HG02763 (cell line): ENCODE results near the gene LAMTOR4.

Source experiments
- ATAC-seq: cut with Tn5 transposase; IDR thresholded peaks from one replicate; pipeline ENCODE4 v1.9.1; 2021; ENCODE audit warnings: mild to moderate bottlenecking, moderate library complexity; ENCODE audit not compliant: unreplicated experiment

The LAMTOR4 gene

GRCh38 chr7:100148559-100149328 lies at the start of gene LAMTOR4:
TSS of gene LAMTOR4 (plus strand) at chr7:100148918. CDS start at chr7:100148973, 55 bp downstream.
- peak; percentile 99 for ATAC-seq

DNA sequence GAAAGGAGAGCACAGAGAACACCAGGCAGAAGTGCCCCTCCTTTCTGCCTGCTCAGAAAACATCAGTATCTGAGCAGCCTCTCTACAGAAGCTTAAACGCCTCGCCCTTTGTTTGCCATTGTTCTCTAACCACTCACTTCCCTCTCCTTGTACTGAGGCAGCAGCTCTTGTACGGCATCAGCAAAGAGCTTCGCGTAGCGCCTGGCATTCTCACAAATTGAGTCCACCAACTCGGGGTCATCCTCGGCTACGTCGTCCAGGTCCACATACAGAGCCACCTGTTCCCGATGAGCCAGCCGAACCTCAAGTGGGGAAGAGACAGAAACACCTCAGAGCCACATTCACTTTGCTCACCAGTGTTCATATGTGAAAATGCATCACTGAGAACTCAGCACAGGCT lies 49.3 kb upstream of the LAMTOR4 start:
- no peak for ATAC-seq

DNA sequence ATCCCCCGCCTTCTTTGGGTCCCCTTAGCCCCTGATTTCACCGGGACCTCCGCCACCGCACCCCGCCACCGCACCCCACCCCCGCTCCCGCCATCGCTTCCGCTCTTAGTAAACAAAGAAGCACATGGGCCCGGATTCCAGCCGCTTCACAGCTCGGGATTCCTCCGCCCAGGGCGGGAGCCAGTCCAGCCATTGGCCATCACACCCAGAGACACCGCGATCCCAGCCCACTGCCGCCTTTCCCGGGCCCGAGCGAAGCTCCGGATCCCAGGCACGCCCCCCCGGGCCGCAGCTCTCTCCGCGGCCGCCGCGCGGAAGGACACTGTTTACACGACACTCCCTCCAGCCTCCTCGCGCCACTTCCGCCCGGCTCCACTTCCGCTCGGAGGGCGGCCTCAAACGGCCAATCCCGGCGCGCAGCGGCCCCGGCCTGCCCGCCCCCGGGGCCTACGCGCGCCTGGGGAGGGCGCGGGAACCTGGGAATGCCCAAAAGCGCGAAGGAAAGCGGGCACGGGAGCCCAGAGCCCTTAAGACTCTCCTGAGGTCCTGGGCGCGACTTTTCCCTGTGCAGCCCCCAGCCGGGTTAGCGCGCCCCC lies 48.2 kb upstream of the LAMTOR4 start:
- ATAC-seq, result peak; percentile 68

DNA sequence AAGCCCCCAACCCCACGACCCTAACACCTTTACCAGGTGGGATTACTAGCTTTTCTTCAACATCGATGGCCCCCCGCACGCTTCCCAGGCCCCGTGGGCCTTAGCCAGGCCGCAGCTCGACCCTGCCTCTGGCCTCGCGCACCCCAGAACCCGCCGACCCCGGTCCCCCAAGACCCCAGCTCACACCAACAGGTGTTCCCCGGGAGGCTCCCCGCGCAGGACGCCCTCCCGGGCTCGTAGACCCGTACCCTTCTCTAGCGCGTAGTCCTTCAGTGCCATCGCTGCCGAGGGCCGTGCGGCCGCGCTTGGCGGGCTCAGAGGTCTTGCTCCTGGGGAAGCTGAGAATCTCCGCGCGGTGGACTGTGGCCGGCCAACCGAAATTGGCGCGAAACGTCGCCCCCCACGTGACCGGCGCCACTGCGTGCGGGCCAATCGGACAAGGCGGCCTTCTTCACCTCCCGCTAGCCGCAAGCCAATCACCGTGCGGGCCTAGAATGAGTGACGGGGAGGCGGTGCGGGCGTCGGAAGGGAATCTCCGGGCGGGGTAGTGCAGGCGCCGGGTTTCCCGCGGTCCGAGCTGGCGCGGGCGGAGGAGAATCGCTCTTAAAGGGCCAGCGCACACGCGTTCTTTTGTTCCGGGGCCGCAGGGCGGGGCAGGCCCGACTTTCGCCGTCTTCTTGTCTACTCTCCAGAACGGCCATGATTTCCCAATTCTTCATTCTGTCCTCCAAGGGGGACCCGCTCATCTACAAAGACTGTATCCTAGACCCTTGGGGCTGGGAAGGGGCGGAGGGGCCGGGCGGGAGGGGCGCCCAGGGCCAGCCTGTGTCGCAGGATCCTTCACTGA lies 47.5 kb upstream of the LAMTOR4 start, which contains the start of the genes AP4M1 and MCM7:
AP4M1 (plus strand) TSS at position 628 of the 847 bp plus-strand sequence; CDS start at position 700, 72 bp downstream.
MCM7 (minus strand) TSS at position 382 of the 847 bp plus-strand sequence; CDS start at position 279, 103 bp downstream.
- peak; percentile 84 for ATAC-seq

DNA sequence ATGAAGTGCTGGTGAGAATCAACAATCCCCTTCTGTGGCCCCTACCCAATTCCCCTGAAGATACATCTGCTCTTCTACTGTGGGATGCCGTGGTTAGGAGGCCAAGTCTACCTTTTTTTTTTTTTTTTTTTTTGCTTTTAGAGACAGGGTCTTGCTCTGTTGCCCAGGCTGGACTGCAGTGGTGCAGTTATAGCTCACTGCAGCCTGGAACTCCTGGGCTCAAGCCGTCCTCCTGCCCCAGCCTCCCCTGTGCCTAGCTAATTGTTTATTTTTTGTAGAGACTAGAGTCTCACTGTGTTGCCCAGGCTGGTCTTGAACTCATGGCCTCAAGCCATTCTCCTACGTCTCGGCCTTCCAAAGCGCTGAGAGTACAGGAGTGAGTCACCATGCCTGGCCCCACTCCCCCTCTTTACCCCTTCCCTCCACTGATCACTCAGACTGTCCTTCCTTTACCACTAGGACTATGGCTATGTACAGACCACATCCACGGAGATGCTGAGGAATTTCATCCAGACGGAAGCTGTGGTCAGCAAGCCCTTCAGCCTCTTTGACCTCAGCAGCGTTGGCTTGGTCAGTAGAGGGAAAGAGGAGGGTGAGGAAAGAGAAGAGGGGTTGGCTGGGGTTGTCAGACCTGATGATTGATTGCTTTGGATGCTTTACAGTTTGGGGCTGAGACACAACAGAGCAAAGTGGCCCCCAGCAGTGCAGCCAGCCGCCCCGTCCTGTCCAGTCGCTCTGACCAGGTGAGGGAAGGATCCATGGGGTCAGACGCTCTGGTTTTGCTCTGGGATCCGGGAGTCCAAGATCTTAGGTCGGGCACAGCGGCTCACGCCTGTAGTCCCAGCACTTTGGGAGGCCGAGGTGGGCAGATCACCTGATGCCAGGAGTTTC lies 45.5 kb upstream of the LAMTOR4 start:
- ATAC-seq, result no peak

GRCh38 chr7:100105534-100105933 lies 43.2 kb upstream of the LAMTOR4 start:
- ATAC-seq, result no peak

DNA sequence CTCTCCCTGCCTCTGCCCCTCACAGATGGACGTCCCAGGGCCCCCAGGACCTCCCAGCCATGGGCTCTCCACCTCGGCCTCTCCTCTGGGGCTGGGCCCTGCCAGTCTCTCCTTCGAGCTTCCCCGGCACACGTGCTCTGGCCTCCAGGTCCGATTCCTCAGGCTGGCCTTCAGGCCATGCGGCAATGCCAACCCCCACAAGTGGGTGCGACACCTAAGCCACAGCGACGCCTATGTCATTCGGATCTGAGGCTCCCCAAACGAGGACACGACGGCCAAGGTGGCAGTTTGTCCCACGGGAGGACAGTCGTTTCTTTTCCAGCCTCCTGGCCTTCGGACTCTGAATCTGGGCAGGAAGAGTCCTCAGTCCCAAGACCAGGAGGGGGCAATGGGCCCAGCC lies 42.1 kb upstream of the LAMTOR4 start:
- ATAC-seq, result no peak

- ATAC-seq, result no peak
Measured at GRCh38 chr7:100107125-100107737, 41.5 kb upstream of the LAMTOR4 start.

DNA sequence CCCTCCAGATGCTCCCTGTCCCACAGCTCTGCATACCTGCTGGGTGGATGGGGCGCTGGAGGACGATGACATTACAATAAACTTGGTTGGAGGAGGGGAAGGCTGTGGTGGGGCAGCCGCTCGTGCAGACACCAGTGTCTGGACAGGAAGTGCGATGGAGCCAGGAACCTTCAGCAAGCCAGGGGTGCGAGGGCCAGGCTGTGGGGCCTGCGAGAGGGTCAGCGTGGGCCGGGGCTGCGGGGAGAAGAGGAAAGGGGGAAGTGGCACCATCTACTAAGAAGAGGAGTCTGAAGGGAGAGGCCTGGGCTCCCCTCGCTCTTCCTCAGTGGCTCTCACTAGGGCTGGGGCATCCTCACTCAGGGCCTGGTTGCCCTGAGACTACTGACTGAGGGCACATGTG lies 40.8 kb upstream of the LAMTOR4 start:
- ATAC-seq, result no peak

DNA sequence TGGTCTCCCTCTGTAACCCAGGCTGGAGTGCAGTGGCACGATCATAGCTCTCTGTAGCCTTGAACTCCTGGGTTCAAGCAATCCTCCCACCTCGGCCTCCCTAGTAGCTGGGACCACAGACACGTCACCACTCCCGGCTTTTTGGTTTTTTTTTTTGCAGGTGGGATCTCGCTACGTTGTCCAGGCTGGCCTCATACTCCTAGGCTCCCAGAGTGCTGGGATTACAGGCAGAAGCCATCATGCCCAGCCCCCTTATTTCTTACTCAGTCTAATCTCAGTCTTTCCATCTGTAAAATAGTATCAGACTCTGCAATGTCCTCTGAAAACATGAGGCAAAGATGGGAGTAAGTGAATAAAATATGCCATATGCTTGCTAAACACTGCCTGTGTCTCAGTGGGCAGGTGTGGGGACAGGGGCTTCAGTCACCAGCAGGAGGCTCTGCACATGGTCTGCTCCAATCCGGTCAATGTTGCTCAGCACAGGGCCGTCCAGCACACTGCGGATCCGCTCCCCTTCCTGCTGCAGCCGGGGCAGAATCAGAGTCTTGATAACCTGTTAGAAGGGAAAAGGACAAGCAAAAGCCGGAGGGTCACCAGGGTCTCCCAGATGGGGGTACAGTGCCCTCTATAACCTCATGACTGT lies 39.1 kb upstream of the LAMTOR4 start:
- ATAC-seq, result no peak

- no peak for ATAC-seq
Measured at GRCh38 chr7:100111156-100111555, 37.6 kb upstream of the LAMTOR4 start.

GRCh38 chr7:100111914-100112313 lies 36.8 kb upstream of the LAMTOR4 start:
- ATAC-seq, result no peak

DNA sequence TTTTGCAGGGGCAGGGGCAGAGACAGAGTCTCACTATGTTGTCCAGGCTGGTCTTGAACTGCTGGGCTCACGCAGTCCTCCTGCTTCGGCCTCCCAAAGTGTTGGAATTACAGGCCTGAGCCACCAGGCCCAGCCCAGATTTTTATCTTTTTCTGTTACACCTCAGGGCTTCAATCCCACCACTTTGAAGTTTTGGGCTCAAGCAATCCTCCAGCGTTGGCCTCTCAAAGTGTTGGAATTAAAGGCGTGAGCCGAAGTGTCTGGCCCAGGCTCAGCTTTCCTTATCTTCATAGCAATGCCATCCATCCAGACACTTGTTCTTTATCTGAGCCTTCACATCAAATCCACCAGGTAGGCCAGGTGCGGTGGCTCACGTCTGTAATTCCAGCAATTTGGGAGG lies 33.7 kb upstream of the LAMTOR4 start:
- no peak for ATAC-seq

- ATAC-seq, result no peak
Measured at GRCh38 chr7:100118388-100119071, 30.2 kb upstream of the LAMTOR4 start.

GRCh38 chr7:100119072-100119969 lies 29.4 kb upstream of the LAMTOR4 start, which contains the start of the genes CNPY4 and TAF6:
TSS of gene CNPY4 (plus strand) at chr7:100119634. CDS start at chr7:100119745, 111 bp downstream.
TSS of gene TAF6 (minus strand) at chr7:100119358. CDS start at chr7:100114209, 5,149 bp downstream.
- peak; percentile 77 for ATAC-seq

- peak; percentile 25 for ATAC-seq
Measured at GRCh38 chr7:100119970-100120732, 28.6 kb upstream of the LAMTOR4 start.

- ATAC-seq, result no peak
Measured at GRCh38 chr7:100120733-100121036, 28.0 kb upstream of the LAMTOR4 start.
